ENCODE data around the gene PHYKPL. TPM values are rescaled to one million over a fixed set of nuclear protein-coding genes. Genes with fewer than 3 reads are reported as not detected.

The PHYKPL gene
- total and polyA plus RNA-seq, 2 donors (not counting 3 experiments of a cell fraction or from before 2014, with no cell fraction given) = 71.7 to 81.7 TPM

DNA sequence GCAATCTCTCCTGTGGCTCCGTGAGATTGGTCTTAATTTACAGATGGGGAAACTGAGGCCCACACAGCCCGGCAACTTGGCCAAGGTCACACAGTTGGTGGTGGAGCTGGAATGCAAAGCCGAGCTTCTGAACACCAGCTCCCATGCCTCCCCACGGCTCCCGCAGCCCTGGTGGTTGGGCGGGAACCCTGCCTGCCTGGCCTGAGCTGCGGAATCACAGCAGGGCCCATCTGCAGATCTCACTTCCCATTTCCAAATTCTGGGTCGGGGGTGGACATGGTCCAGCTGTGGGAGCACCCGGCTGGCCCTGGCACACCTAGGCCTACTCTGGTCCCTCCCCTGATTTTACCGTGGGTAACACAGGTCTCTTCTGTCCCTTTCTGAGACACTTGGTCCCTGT is 35.3 kb upstream of the PHYKPL start:
- TF ChIP-seq, protein P1, sequence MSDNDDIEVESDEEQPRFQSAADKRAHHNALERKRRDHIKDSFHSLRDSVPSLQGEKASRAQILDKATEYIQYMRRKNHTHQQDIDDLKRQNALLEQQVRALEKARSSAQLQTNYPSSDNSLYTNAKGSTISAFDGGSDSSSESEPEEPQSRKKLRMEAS (IDR thresholded peaks at IDR 0.05; ENCODE audit: insufficient read depth, insufficient read length) = no peak
- TF ChIP-seq POLR2A (IDR thresholded peaks at IDR 0.05; ENCODE audit: low read depth, low read length) (no peak), JUN (IDR thresholded peaks at IDR 0.05; ENCODE audit: borderline replicate concordance, insufficient read depth, insufficient read length, low read depth) (no peak), MYC (IDR thresholded peaks at IDR 0.05; ENCODE audit: low read depth, low read length) (no peak), GATA2 (IDR thresholded peaks at IDR 0.05; ENCODE audit: insufficient read depth, insufficient read length, low read depth, low read length) (no peak), EZH2 (IDR thresholded peaks at IDR 0.05; ENCODE audit: borderline replicate concordance, low read depth, low read length, severe bottlenecking) (no peak), FOS (IDR thresholded peaks at IDR 0.05; ENCODE audit: borderline replicate concordance, insufficient read depth, low read length) (no peak), POLR2AphosphoS5 (IDR thresholded peaks at IDR 0.05; ENCODE audit: insufficient read depth, low read depth, low read length) (no peak)
- TF ChIP-seq, protein P2, sequence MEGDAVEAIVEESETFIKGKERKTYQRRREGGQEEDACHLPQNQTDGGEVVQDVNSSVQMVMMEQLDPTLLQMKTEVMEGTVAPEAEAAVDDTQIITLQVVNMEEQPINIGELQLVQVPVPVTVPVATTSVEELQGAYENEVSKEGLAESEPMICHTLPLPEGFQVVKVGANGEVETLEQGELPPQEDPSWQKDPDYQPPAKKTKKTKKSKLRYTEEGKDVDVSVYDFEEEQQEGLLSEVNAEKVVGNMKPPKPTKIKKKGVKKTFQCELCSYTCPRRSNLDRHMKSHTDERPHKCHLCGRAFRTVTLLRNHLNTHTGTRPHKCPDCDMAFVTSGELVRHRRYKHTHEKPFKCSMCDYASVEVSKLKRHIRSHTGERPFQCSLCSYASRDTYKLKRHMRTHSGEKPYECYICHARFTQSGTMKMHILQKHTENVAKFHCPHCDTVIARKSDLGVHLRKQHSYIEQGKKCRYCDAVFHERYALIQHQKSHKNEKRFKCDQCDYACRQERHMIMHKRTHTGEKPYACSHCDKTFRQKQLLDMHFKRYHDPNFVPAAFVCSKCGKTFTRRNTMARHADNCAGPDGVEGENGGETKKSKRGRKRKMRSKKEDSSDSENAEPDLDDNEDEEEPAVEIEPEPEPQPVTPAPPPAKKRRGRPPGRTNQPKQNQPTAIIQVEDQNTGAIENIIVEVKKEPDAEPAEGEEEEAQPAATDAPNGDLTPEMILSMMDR (IDR thresholded peaks at IDR 0.05; ENCODE audit: extremely low read depth in 1 of 2, insufficient read depth in 1 of 2, low read depth in 1 of 2, low read length in 2 of 2) = no peak
- no peak overlapping the region for H3K9ac ChIP-seq (replicated peaks; ENCODE audit: extremely low read depth, insufficient read depth, low read length)
- H3K9me3 ChIP-seq (replicated peaks; ENCODE audit: control insufficient read depth, insufficient read depth, low read length) = no peaks in the 10 kb centered on the region
- H3K27me3 ChIP-seq (ENCODE audit: control insufficient read depth in 2 of 2, insufficient read depth in 2 of 2, low read length in 2 of 2) = no peaks in the 10 kb centered on the region
- no peak overlapping the region for H2AFZ ChIP-seq (ENCODE audit: low read depth, low read length)
- H3K27ac ChIP-seq (ENCODE audit: insufficient read depth, low read depth, low read length) = no peak overlapping the region
- dilution Hi-C loops (cut with MboI; ENCODE audit: extremely low pct_ligation_motif_present, low sequenced_read_pairs) (no loop called here), intact Hi-C loops (cut with micrococcal nuclease) (no loop called here)
- no peaks in the 10 kb centered on the region for H3K79me2 ChIP-seq (ENCODE audit: control insufficient read depth, insufficient read depth, low read length)
- no peak for FAIRE-seq
- no peaks in the 10 kb centered on the region for H3K9me1 ChIP-seq (replicated peaks; ENCODE audit: control insufficient read depth, extremely low read depth, insufficient read depth, low read length)
- H3K4me1 ChIP-seq (ENCODE audit: control insufficient read depth, extremely low read depth, insufficient read depth, low read length) = no peaks in the 10 kb centered on the region
- ChIA-PET POLR2A (no interaction called here), CTCF (no interaction called here)
- H3K36me3 ChIP-seq (ENCODE audit: control insufficient read depth in 2 of 2, extremely low read depth in 1 of 2, insufficient read depth in 2 of 2, low read length in 2 of 2) = no peaks in the 10 kb centered on the region
- no peaks in the 10 kb centered on the region for H4K20me1 ChIP-seq (replicated peaks; ENCODE audit: control insufficient read depth, extremely low read depth, insufficient read depth, low read length)
- no TSS peak for BruUV-seq (replicated peaks)
- DNase-seq (ENCODE audit: low read depth, low spot score) = no peak
- H3K4me2 ChIP-seq (ENCODE audit: insufficient read depth, low read length) = no peak overlapping the region
- no peak overlapping the region for H3K4me3 ChIP-seq (replicated peaks in 1 of 3; ENCODE audit: insufficient read depth in 1 of 3, low read depth in 1 of 3, low read length in 3 of 3)
